ENCODE measurements around the gene MYL10. TPM values are rescaled to one million over a fixed set of nuclear protein-coding genes. Genes with fewer than 3 reads are reported as not detected.

The MYL10 gene
- total RNA-seq, 1 donor, result not detected

- H3K27me3 ChIP-seq (ENCODE audit: insufficient read depth, low read length), result no peaks in the 10 kb centered on the region
- no peaks in the 10 kb centered on the region for H3K36me3 ChIP-seq (ENCODE audit: insufficient read depth, low read length)
- peak; percentile 89 for DNase-seq (ENCODE audit: insufficient read length, low spot score, missing footprints)
- H3K27ac ChIP-seq (ENCODE audit: low read depth, low read length), result no peak overlapping the region
- no peak overlapping the region for H3K4me3 ChIP-seq (ENCODE audit: insufficient read depth, low read length)
- H3K79me2 ChIP-seq (ENCODE audit: insufficient read depth, low read length), result no peaks in the 10 kb centered on the region
- H3K4me2 ChIP-seq (ENCODE audit: insufficient read depth, low read length), result no peak overlapping the region
- no peak for TF ChIP-seq CTCF (IDR thresholded peaks at IDR 0.05; ENCODE audit: extremely low read depth, low read depth, low read length)
- H2AFZ ChIP-seq (ENCODE audit: low read length), result no peak overlapping the region
- no peaks in the 10 kb centered on the region for H3K9me3 ChIP-seq (ENCODE audit: low read depth, low read length)
- H3K4me1 ChIP-seq (ENCODE audit: insufficient read depth, low read length), result peaks cover 11% of the 10 kb centered on the region
- no peaks in the 10 kb centered on the region for H4K20me1 ChIP-seq (ENCODE audit: insufficient read depth, low read length)
Observed at GRCh38 chr7:101614098-101614938, 14.8 kb downstream of the MYL10 start.

- no peaks in the 10 kb centered on the region for H3K9me3 ChIP-seq (ENCODE audit: low read depth, low read length)
- H3K4me2 ChIP-seq (ENCODE audit: insufficient read depth, low read length), result no peak overlapping the region
- no peak overlapping the region for H3K4me3 ChIP-seq (ENCODE audit: insufficient read depth, low read length)
Observed at GRCh38 chr7:101612885-101613515, 16.1 kb downstream of the MYL10 start.

GRCh38 chr7:101608772-101609713 lies 20.1 kb downstream of the MYL10 start:
- H3K9me3 ChIP-seq (ENCODE audit: low read depth, low read length), result no peaks in the 10 kb centered on the region
- H3K4me1 ChIP-seq (ENCODE audit: insufficient read depth, low read length), result no peaks in the 10 kb centered on the region
- H3K4me3 ChIP-seq (ENCODE audit: insufficient read depth, low read length), result no peak overlapping the region
- no peak overlapping the region for H3K27ac ChIP-seq (ENCODE audit: low read depth, low read length)
- H3K27me3 ChIP-seq (ENCODE audit: insufficient read depth, low read length), result peaks cover 3% of the 10 kb centered on the region
- no peak overlapping the region for H3K4me2 ChIP-seq (ENCODE audit: insufficient read depth, low read length)
- H2AFZ ChIP-seq (ENCODE audit: low read length), result no peak overlapping the region
- H3K36me3 ChIP-seq (ENCODE audit: insufficient read depth, low read length), result no peaks in the 10 kb centered on the region
- no peaks in the 10 kb centered on the region for H3K79me2 ChIP-seq (ENCODE audit: insufficient read depth, low read length)
- no peaks in the 10 kb centered on the region for H4K20me1 ChIP-seq (ENCODE audit: insufficient read depth, low read length)
- DNase-seq (ENCODE audit: insufficient read length, low spot score, missing footprints), result peak; percentile 37
- no peak for TF ChIP-seq CTCF (IDR thresholded peaks at IDR 0.05; ENCODE audit: extremely low read depth, low read depth, low read length)

More at GRCh38 chr7:101612885-101613515, 16.1 kb downstream of the MYL10 start:
- H3K4me1 ChIP-seq (ENCODE audit: insufficient read depth, low read length), result peaks cover 11% of the 10 kb centered on the region
- H3K36me3 ChIP-seq (ENCODE audit: insufficient read depth, low read length), result no peaks in the 10 kb centered on the region
- no peak for TF ChIP-seq CTCF (IDR thresholded peaks at IDR 0.05; ENCODE audit: extremely low read depth, low read depth, low read length)
- no peaks in the 10 kb centered on the region for H3K79me2 ChIP-seq (ENCODE audit: insufficient read depth, low read length)
- no peak overlapping the region for H3K27ac ChIP-seq (ENCODE audit: low read depth, low read length)
- peaks cover 3% of the 10 kb centered on the region for H3K27me3 ChIP-seq (ENCODE audit: insufficient read depth, low read length)
- DNase-seq (ENCODE audit: insufficient read length, low spot score, missing footprints), result peak; percentile 66
- H4K20me1 ChIP-seq (ENCODE audit: insufficient read depth, low read length), result no peaks in the 10 kb centered on the region
- no peak overlapping the region for H2AFZ ChIP-seq (ENCODE audit: low read length)
